ENCODE data around the gene HTR6. TPM values are rescaled to one million over a fixed set of nuclear protein-coding genes. Genes with fewer than 3 reads are reported as not detected.

HTR6 gene
- total RNA-seq, 1 experiment from 2014 or later: 0.37 TPM

DNA sequence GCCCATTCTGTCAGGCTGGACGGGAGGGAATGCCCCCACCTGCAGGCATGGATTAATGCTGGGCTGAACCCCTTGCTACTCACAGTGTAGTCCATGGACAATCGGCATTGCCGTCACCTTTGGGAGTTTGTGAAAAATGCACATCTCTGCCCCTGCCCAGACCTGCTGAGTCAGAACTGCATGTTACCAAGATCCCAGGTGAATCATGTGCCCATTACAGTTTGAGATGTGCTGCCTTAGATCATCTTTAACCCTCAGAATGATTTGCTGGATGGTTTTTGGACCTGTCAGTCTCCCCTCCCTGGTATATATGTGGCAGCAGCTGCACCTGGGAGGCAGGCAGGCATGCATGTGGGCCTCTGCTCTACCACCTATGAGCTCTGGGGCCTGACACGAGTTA, 15.0 kb downstream of the HTR6 start:
- Mint-ChIP-seq H3K4me1 (peaks cover 18 to 42% of the 10 kb centered on the region in 2 experiments), H3K36me3 (ENCODE audit: insufficient read depth in 1 of 3, low read depth in 3 of 3) (no peaks in the 10 kb centered on the region), H3K27me3 (ENCODE audit: low read depth) (peaks cover 25% of the 10 kb centered on the region), H3K4me3 (no peak overlapping the region), H3K9me3 (no peaks in the 10 kb centered on the region), H3K27ac (no peak overlapping the region)
- no peak overlapping the region for H2BK120ac ChIP-seq (ENCODE audit: low read depth, low read length, poor library complexity, severe bottlenecking)
- H3K4ac ChIP-seq (ENCODE audit: low read depth, low read length): no peak overlapping the region
- H3K18ac ChIP-seq (ENCODE audit: insufficient read length, low read depth, low read length): no peak overlapping the region
- H3K4me1 ChIP-seq (ENCODE audit: insufficient read depth, low read length): no peaks in the 10 kb centered on the region
- no peak for DNase-seq
- H2BK5ac ChIP-seq (ENCODE audit: insufficient read length, low read length): no peak overlapping the region
- no peak overlapping the region for H3K14ac ChIP-seq (ENCODE audit: insufficient read depth, low read length)
- no peak overlapping the region for H3K23ac ChIP-seq (ENCODE audit: insufficient read length, low read depth, low read length)
- H4K20me1 ChIP-seq (ENCODE audit: control insufficient read depth, insufficient read depth, insufficient read length): no peaks in the 10 kb centered on the region
- no peaks in the 10 kb centered on the region for H3K79me2 ChIP-seq (ENCODE audit: insufficient read depth, low read length)
- no peak overlapping the region for H3K9ac ChIP-seq (ENCODE audit: extremely low read depth, insufficient read length, low read length)
- TF ChIP-seq, protein P1, sequence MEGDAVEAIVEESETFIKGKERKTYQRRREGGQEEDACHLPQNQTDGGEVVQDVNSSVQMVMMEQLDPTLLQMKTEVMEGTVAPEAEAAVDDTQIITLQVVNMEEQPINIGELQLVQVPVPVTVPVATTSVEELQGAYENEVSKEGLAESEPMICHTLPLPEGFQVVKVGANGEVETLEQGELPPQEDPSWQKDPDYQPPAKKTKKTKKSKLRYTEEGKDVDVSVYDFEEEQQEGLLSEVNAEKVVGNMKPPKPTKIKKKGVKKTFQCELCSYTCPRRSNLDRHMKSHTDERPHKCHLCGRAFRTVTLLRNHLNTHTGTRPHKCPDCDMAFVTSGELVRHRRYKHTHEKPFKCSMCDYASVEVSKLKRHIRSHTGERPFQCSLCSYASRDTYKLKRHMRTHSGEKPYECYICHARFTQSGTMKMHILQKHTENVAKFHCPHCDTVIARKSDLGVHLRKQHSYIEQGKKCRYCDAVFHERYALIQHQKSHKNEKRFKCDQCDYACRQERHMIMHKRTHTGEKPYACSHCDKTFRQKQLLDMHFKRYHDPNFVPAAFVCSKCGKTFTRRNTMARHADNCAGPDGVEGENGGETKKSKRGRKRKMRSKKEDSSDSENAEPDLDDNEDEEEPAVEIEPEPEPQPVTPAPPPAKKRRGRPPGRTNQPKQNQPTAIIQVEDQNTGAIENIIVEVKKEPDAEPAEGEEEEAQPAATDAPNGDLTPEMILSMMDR (conservative IDR thresholded peaks at IDR 0.05): no peak
- no peak overlapping the region for H2AK5ac ChIP-seq (ENCODE audit: insufficient read length, low read length)
- H2AFZ ChIP-seq (ENCODE audit: low read length): no peak overlapping the region
- no peaks in the 10 kb centered on the region for H3K9me3 ChIP-seq (ENCODE audit: control insufficient read depth, low read depth, low read length)
- no peak overlapping the region for H2BK15ac ChIP-seq (ENCODE audit: low read depth, low read length)
- no peak overlapping the region for H3T11ph ChIP-seq (ENCODE audit: low read length)
- no peaks in the 10 kb centered on the region for H3K79me1 ChIP-seq (ENCODE audit: insufficient read depth, low read depth, low read length, poor library complexity, severe bottlenecking)
- no peak overlapping the region for H3K56ac ChIP-seq (ENCODE audit: insufficient read length, low read depth, low read length)
- H2BK20ac ChIP-seq (ENCODE audit: low read depth, low read length, poor library complexity, severe bottlenecking): no peak overlapping the region
- no peak overlapping the region for H4K8ac ChIP-seq (replicated peaks; ENCODE audit: insufficient read length, low read depth, low read length)
- WGBS (ENCODE audit: extremely low coverage, insufficient read length, low lambda C conversion rate): no CpG with 5 or more reads among the region's 4 CpGs
- no peak overlapping the region for H4K5ac ChIP-seq (ENCODE audit: insufficient read length, low read depth, low read length)
- no peak overlapping the region for H2BK12ac ChIP-seq (ENCODE audit: insufficient read length, low read depth, low read length)
- H3K27me3 ChIP-seq (ENCODE audit: insufficient read depth, low read length): no peaks in the 10 kb centered on the region
- H4K91ac ChIP-seq (ENCODE audit: insufficient read length, low read depth, low read length): no peak overlapping the region
- no peak overlapping the region for H3K27ac ChIP-seq (ENCODE audit: insufficient read length, low read depth, low read length)
- H3K4me2 ChIP-seq (ENCODE audit: insufficient read depth, insufficient read length, low read length): no peak overlapping the region
- no peaks in the 10 kb centered on the region for H3K23me2 ChIP-seq (ENCODE audit: insufficient read length, low read depth, low read length, poor library complexity, severe bottlenecking)
